Colonic mucosa (tissue), 4 donors: ENCODE measurements around the gene ATP6V0C. TPM values are rescaled to one million over a fixed set of nuclear protein-coding genes. Genes with fewer than 3 reads are reported as not detected.

Source experiments
- DNase-seq: peaks from one replicate; pipeline ENCODE4 v3.0.0-alpha.2; 2020
- H3K27ac ChIP-seq: fragments of 200-600 bp; one replicate; pipeline ENCODE4 v1.8.0; 2021
- H3K27me3 ChIP-seq: fragments of 200-600 bp; one replicate; pipeline ENCODE4 v1.8.0; 2021
- H3K36me3 ChIP-seq: fragments of 200-600 bp; one replicate; pipeline ENCODE4 v1.8.0; 2021
- H3K4me1 ChIP-seq: fragments of 200-600 bp; one replicate; pipeline ENCODE4 v1.8.0; 2021; ENCODE audit warnings: mild to moderate bottlenecking
- H3K4me3 ChIP-seq: fragments of 200-600 bp; one replicate; pipeline ENCODE4 v1.8.0; 2021
- H3K9ac ChIP-seq, 2 donors: one replicate each; pipeline ENCODE4 v1.7.0; 2013; ENCODE audit warnings: control low read depth in 2 of 2, low read depth in 2 of 2, low read length in 2 of 2
- H3K9me3 ChIP-seq: fragments of 200-600 bp; one replicate; pipeline ENCODE4 v1.8.0; 2021
- intact Hi-C: fragments of 100-400 bp; cut with DNase I; formaldehyde crosslinking; loops from one replicate; pipeline ENCODE4 v1.14.1; 2022
- total RNA-seq, 2 donors: library from RNA; stranded (reverse); fragmentation: NEBNext Ultra II Directional in 1 of 2; extraction: Animal tissue kit (Norgen Biotek cat#: 25700) in 1 of 2; gene quantifications; one replicate each; pipeline ENCODE4 v1.2.1, GENCODE V29; 2021
- TF ChIP-seq, protein P1 (sequence below): fragments of 200-600 bp; IDR thresholded peaks from one replicate; pipeline ENCODE4 v1.8.0; 2022; ENCODE audit warnings: antibody characterized with exemption, mild to moderate bottlenecking
- donor health status: healthy.
- donor health status: DM: no; HTN: no; CAD: no.
- donor health status: DM: no; HTN: no; CAD: no.

The ATP6V0C gene
- total RNA-seq, 2 donors from 2014 or later, result 240 to 336 TPM

DNA sequence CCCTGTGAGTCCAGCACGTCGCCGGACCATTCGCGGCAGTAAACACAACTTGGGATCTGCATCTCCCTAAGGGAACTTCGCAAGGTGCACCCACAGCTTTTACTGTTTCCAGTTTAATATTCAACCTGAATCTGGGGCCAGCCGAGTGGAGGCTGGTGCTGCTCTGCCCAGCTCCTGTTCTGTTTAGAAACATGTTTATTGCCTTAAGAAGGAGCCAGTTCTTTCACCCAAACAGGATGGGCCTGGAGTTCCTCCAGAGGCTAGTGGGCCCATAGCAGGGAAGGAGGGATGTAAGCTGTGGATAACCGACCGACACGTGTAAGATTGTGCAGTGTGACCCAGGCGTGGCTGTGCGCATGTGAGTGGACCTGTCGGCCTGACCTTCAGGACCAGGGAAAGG lies 21.5 kb upstream of the ATP6V0C start:
- TF ChIP-seq, protein P1, sequence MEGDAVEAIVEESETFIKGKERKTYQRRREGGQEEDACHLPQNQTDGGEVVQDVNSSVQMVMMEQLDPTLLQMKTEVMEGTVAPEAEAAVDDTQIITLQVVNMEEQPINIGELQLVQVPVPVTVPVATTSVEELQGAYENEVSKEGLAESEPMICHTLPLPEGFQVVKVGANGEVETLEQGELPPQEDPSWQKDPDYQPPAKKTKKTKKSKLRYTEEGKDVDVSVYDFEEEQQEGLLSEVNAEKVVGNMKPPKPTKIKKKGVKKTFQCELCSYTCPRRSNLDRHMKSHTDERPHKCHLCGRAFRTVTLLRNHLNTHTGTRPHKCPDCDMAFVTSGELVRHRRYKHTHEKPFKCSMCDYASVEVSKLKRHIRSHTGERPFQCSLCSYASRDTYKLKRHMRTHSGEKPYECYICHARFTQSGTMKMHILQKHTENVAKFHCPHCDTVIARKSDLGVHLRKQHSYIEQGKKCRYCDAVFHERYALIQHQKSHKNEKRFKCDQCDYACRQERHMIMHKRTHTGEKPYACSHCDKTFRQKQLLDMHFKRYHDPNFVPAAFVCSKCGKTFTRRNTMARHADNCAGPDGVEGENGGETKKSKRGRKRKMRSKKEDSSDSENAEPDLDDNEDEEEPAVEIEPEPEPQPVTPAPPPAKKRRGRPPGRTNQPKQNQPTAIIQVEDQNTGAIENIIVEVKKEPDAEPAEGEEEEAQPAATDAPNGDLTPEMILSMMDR, result no peak
- no peaks in the 10 kb centered on the region for H3K36me3 ChIP-seq
- no peaks in the 10 kb centered on the region for H3K9me3 ChIP-seq
- intact Hi-C loops, result no loop called here
- no peak overlapping the region for H3K9ac ChIP-seq
- no peak overlapping the region for H3K4me3 ChIP-seq
- H3K27me3 ChIP-seq, result no peaks in the 10 kb centered on the region
- no peak for DNase-seq
- no peak overlapping the region for H3K27ac ChIP-seq
- peaks cover 7% of the 10 kb centered on the region for H3K4me1 ChIP-seq

DNA sequence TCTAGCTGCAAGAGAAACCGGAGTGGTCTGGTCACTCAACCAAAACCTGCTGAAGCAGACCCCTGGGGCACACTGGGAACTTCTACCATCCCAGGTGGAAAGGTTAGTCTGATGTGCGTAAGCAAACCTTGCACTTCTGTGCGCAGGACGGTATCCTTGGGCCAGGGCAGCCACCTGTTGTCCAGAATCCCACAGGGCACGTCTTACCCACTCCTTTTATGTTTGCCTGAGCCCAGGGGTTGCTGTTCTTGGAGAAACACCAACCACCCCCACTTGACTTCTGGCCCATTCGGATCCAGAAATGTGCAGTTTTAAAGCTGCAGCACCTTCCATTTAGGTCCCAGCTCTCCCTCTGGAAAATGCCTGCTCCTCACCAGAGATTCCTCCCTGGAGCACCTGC lies 20.1 kb upstream of the ATP6V0C start:
- TF ChIP-seq, protein P1, result no peak
- Histone ChIP-seq H3K36me3 (no peaks in the 10 kb centered on the region), H3K9me3 (no peaks in the 10 kb centered on the region), H3K4me1 (peaks cover 7% of the 10 kb centered on the region), H3K4me3 (no peak overlapping the region), H3K9ac (no peak overlapping the region), H3K27ac (no peak overlapping the region), H3K27me3 (no peaks in the 10 kb centered on the region)
- DNase-seq, result no peak
- intact Hi-C loops, result no loop called here

DNA sequence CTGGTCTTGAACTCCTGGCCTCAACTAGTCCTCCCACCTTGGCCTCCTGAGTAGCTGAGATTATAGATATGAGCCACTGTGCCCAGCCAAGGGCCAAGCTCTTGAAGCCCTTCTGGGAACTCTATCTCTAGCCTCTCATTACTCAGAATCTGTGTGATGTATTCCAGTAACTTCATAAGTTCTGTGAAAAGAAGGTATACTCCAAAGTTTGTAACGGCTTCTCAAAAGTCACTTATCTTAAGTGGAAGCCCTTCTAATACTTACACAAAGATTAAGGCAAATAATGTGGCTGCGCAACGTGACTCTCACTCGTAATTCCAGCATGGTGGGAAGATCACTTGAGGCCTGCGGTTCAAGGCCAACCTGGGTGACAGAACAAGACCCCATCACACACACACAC lies 19.1 kb upstream of the ATP6V0C start:
- H3K4me1 ChIP-seq, result peaks cover 7% of the 10 kb centered on the region
- TF ChIP-seq, protein P1, result no peak
- DNase-seq, result no peak
- no peaks in the 10 kb centered on the region for H3K9me3 ChIP-seq
- intact Hi-C loops, result loop anchor here (5.0 kb wide), 2 partner anchors 62 to 157 kb away; no protein-coding TSS in a partner anchor
- H3K27me3 ChIP-seq, result no peaks in the 10 kb centered on the region
- no peak overlapping the region for H3K9ac ChIP-seq
- H3K4me3 ChIP-seq, result no peak overlapping the region
- no peaks in the 10 kb centered on the region for H3K36me3 ChIP-seq
- H3K27ac ChIP-seq, result no peak overlapping the region

DNA sequence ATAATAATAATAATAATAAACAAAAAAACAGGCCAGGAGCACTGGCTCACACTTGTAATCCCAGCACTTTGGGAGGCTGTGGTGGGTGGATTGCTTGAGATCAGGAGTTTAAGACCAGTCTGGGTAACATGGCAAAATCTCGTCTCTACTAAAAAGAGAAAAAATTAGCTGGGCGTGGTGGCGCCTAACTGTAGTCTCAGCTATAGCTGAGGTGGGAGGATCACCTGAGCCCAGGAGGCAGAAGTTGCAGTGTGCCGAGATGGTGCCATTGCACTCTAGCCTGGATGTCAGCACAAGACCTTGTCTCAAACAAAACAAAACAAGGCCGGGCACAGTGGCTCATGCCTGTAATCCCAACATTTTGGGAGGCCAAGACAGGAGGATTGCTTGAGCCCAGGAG lies 18.7 kb upstream of the ATP6V0C start:
- no peak overlapping the region for H3K9ac ChIP-seq
- DNase-seq, result no peak
- H3K36me3 ChIP-seq, result no peaks in the 10 kb centered on the region
- no peaks in the 10 kb centered on the region for H3K27me3 ChIP-seq
- no peak overlapping the region for H3K27ac ChIP-seq
- H3K4me3 ChIP-seq, result no peak overlapping the region
- H3K4me1 ChIP-seq, result peaks cover 7% of the 10 kb centered on the region
- intact Hi-C loops, result loop anchor here (5.0 kb wide), 2 partner anchors 63 to 158 kb away; no protein-coding TSS in a partner anchor
- H3K9me3 ChIP-seq, result no peaks in the 10 kb centered on the region
- TF ChIP-seq, protein P1, result no peak

DNA sequence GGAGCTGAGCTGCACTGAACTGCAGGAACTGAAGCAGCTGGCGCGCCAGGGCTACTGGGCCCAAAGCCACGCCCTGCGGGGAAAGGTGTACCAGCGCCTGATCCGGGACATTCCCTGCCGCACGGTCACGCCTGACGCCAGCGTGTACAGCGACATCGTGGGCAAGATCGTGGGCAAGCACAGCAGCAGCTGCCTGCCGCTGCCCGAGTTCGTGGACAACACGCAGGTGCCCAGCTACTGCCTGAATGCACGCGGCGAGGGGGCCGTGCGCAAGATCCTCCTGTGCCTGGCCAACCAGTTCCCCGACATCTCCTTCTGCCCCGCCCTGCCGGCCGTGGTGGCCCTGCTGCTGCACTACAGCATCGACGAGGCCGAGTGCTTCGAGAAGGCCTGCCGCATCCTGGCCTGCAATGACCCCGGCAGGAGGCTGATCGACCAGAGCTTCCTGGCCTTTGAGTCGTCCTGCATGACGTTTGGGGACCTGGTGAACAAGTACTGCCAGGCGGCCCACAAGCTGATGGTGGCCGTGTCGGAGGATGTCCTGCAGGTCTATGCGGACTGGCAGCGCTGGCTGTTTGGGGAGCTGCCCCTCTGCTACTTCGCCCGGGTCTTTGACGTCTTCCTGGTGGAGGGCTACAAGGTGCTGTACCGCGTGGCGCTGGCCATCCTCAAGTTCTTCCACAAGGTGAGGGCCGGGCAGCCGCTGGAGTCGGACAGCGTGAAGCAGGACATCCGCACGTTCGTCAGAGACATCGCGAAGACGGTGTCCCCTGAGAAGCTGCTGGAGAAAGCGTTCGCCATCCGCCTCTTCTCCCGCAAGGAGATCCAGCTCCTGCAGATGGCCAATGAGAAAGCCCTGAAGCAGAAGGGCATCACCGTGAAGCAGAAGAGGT lies 17.3 kb upstream of the ATP6V0C start:
- intact Hi-C loops, result loop anchor here (5.0 kb wide), 2 partner anchors 64 to 159 kb away; no protein-coding TSS in a partner anchor
- Histone ChIP-seq H3K27ac (no peak overlapping the region), H3K9me3 (no peaks in the 10 kb centered on the region), H3K4me1 (peaks cover 6% of the 10 kb centered on the region), H3K9ac (no peak overlapping the region), H3K4me3 (no peak overlapping the region), H3K27me3 (no peaks in the 10 kb centered on the region), H3K36me3 (no peaks in the 10 kb centered on the region)
- DNase-seq, result no peak
- TF ChIP-seq, protein P1, result no peak
